Fibroblast of lung (primary cell): ENCODE data around the gene ARHGAP35. TPM values are rescaled to one million over a fixed set of nuclear protein-coding genes. Genes with fewer than 3 reads are reported as not detected.
"Not testable (repeated sequence)": the region's sequence is repeated elsewhere in the genome, so short reads cannot be mapped to it uniquely, and the experiment has no call there.

Experiments
- DNase-seq, 2 donors: peaks; one replicate each; pipeline versions ENCODE4 v3.0.0 to v3.0.0-alpha.2; 2010; ENCODE audit warnings: low read depth in 2 of 2
- H2AFZ ChIP-seq: 2 replicates; pipeline ENCODE4 v1.5.1; 2012; ENCODE audit warnings: low read length, control low read depth, inconsistent platforms
- H3K27ac ChIP-seq: 2 replicates; pipeline ENCODE4 v1.5.1; 2011; ENCODE audit warnings: low read length, control low read depth; ENCODE audit not compliant: insufficient read depth
- H3K27me3 ChIP-seq: 2 replicates; pipeline ENCODE4 v1.5.1; 2011; ENCODE audit warnings: mild to moderate bottlenecking, low read length; ENCODE audit not compliant: control insufficient read depth, insufficient read depth
- H3K36me3 ChIP-seq: 2 replicates; pipeline ENCODE4 v1.5.1; 2011; ENCODE audit warnings: low read length; ENCODE audit not compliant: control insufficient read depth, insufficient read depth
- H3K4me1 ChIP-seq: 2 replicates; pipeline ENCODE4 v1.5.1; 2011; ENCODE audit warnings: low read length; ENCODE audit not compliant: control insufficient read depth, insufficient read depth; ENCODE audit errors: extremely low read depth
- H3K4me2 ChIP-seq: 2 replicates; pipeline ENCODE4 v1.5.1; 2011; ENCODE audit warnings: low read length, control low read depth; ENCODE audit not compliant: insufficient read depth; ENCODE audit errors: extremely low read depth
- H3K4me3 ChIP-seq, 4 experiments: fragments of 200-600 bp in 1 of 4; sonication (generic) in 1 of 4; replicated peaks in 1 of 4; 2 replicates each; pipeline ENCODE4 v1.5.1; 2011 to 2016; ENCODE audit warnings: low read length in 4 of 4, low read depth in 3 of 4, mild to moderate bottlenecking in 3 of 4, control low read depth in 2 of 4, inconsistent platforms in 1 of 4, mixed read lengths in 1 of 4; ENCODE audit not compliant: insufficient read depth in 1 of 4; ENCODE audit errors: control extremely low read depth in 1 of 4
- H3K79me2 ChIP-seq: 2 replicates; pipeline ENCODE4 v1.5.1; 2012; ENCODE audit warnings: mild to moderate bottlenecking, low read length, inconsistent platforms; ENCODE audit not compliant: control insufficient read depth, insufficient read depth
- H3K9ac ChIP-seq: 2 replicates; pipeline ENCODE4 v1.5.1; 2011; ENCODE audit warnings: mild to moderate bottlenecking, low read length, control low read depth; ENCODE audit not compliant: insufficient read depth
- H3K9me3 ChIP-seq: 2 replicates; pipeline ENCODE4 v1.5.1; 2012; ENCODE audit warnings: low read depth, low read length; ENCODE audit not compliant: control insufficient read depth, insufficient read depth
- H4K20me1 ChIP-seq: 2 replicates; pipeline ENCODE4 v1.5.1; 2011; ENCODE audit warnings: low read length; ENCODE audit not compliant: control insufficient read depth, insufficient read depth; ENCODE audit errors: extremely low read depth
- EZH2 ChIP-seq: IDR thresholded peaks from 2 replicates; pipeline ENCODE4 v1.5.1; 2012; ENCODE audit warnings: low read length, control low read depth, mild to moderate bottlenecking; ENCODE audit errors: missing control alignments
- polyA plus RNA-seq, 2 donors: library from polyadenylated mRNA; depleted of rRNA in 1 of 2; stranded (reverse) in 1 of 2; unstranded in 1 of 2; fragments of >200 nt; gene quantifications; 2 replicates each; pipeline ENCODE4 v1.2.1, GENCODE V29; 2011 to 2012; ENCODE audit warnings: missing spikeins in 1 of 2
- total RNA-seq: library from RNA; depleted of rRNA; stranded (reverse); fragments of >200 nt; gene quantifications from 2 replicates; pipeline ENCODE4 v1.2.1, GENCODE V29; 2014
- TF ChIP-seq, protein P1 (sequence below), 2 donors: IDR thresholded peaks in 1 of 2; conservative IDR thresholded peaks in 1 of 2; 1 replicate in 1 of 2; 2 replicates in 1 of 2; pipeline ENCODE4 v1.5.1; 2011 to 2012; ENCODE audit warnings: low read length in 2 of 2, control low read depth in 1 of 2, inconsistent platforms in 1 of 2, low read depth in 1 of 2, mild to moderate bottlenecking in 1 of 2

Gene ARHGAP35
- total and polyA plus RNA-seq, 2 donors (not counting 1 experiment from before 2014, with no cell fraction given): 26.0 to 47.6 TPM

DNA sequence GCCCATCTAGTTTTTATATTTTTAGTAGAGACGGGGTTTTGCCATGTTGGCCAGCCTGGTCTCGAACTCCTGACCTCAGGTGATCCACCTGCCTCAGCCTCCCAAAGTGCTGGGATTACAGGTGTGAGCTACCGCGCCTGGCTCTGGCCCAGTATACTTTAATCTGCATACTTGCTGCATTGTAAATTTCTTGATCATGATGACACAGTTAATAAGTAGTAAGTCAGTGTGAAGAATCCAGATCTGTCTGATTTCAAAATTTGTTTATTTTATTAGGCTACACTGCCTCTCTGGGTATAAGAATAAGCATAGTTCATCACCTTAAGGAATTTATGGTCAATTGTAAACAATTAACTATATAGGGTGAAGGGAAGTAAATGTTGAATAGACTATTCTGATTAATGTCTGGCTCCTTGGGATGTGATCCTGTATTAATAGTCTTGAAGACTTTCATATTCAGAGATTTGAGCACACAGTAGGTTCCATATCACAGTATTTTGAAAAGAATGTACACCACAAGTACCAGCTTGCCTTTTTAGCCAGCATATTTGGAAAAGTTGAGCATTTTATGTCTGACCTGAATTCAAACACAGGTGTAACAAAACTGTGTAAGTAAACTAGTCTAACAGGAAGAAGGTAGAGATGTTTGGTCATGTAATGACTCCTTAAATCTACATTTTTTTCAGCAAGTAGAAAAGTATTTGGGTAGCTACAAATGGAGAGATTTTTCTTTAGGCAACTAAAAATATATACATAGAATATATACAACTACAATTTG, 7.4 kb downstream of the ARHGAP35 start:
- Histone ChIP-seq H3K36me3 (no peaks in the 10 kb centered on the region), H3K9me3 (no peaks in the 10 kb centered on the region), H3K79me2 (peaks cover 91% of the 10 kb centered on the region), H3K4me1 (peaks cover 21% of the 10 kb centered on the region), H3K9ac (no peak overlapping the region), H3K27ac (no peak overlapping the region), H3K4me3 (no peak overlapping the region), H2AFZ (no peak overlapping the region), H3K4me2 (no peak overlapping the region), H4K20me1 (peaks cover 5% of the 10 kb centered on the region), H3K27me3 (no peaks in the 10 kb centered on the region)
- DNase-seq: no peak
- no peak for TF ChIP-seq EZH2
- TF ChIP-seq, protein P1, sequence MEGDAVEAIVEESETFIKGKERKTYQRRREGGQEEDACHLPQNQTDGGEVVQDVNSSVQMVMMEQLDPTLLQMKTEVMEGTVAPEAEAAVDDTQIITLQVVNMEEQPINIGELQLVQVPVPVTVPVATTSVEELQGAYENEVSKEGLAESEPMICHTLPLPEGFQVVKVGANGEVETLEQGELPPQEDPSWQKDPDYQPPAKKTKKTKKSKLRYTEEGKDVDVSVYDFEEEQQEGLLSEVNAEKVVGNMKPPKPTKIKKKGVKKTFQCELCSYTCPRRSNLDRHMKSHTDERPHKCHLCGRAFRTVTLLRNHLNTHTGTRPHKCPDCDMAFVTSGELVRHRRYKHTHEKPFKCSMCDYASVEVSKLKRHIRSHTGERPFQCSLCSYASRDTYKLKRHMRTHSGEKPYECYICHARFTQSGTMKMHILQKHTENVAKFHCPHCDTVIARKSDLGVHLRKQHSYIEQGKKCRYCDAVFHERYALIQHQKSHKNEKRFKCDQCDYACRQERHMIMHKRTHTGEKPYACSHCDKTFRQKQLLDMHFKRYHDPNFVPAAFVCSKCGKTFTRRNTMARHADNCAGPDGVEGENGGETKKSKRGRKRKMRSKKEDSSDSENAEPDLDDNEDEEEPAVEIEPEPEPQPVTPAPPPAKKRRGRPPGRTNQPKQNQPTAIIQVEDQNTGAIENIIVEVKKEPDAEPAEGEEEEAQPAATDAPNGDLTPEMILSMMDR (conservative IDR thresholded peaks at IDR 0.05 in 1 of 2, IDR thresholded peaks at IDR 0.05 in 1 of 2; ENCODE audit: low read depth in 1 of 2, low read length in 2 of 2): no peak

DNA sequence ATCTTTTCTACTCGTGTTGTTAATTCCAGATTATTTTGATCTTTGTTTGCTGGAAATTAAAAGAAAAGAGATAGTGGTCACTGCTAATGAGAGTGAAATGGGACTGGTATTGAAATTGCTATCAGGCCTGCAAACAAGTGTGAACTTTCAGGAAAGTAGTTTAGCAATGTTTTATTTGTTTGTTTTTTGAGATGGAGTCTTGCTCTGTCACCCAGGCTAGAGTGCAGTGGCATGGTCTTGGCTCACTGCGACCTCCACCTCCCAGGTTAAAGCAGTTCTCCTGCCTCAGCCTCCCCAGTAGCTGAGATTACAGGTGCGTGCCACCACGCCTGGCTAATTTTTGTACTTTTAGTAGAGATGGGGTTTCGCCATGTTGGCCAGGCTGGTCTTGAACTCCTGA, 10.4 kb downstream of the ARHGAP35 start:
- not testable (repeated sequence) for H3K9me3 ChIP-seq, H3K27me3 ChIP-seq
- peaks cover 79% of the 10 kb centered on the region for H3K79me2 ChIP-seq

DNA sequence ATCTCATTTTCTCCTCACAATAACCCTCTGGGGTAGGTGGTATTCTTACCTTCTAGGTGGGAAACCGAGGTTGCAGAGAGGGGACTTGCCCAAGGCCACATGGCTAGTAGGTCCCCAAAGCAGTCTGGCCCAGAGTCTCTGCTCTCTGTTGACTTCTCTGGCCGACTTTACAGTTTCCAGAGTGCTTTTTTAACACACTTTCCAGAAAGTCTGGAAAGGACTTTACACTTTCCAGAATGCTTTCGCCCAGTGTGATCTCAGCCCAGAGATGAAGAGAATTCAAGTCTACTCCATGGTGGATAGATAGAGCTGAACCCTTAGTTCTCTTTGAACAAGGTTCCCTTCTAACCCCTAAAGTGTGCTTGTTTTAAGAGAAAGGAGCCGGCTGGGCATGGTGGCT, 12.2 kb downstream of the ARHGAP35 start:
- no peak for TF ChIP-seq EZH2
- TF ChIP-seq, protein P1 (conservative IDR thresholded peaks at IDR 0.05 in 1 of 2, IDR thresholded peaks at IDR 0.05 in 1 of 2; ENCODE audit: low read depth in 1 of 2, low read length in 2 of 2): no peak
- H3K79me2 ChIP-seq: peaks cover 66% of the 10 kb centered on the region
- H4K20me1 ChIP-seq: peaks cover 2% of the 10 kb centered on the region
- DNase-seq: no peak
- H3K4me3 ChIP-seq: no peak overlapping the region
- no peaks in the 10 kb centered on the region for H3K9me3 ChIP-seq
- no peak overlapping the region for H3K9ac ChIP-seq
- H3K27ac ChIP-seq: no peak overlapping the region
- no peaks in the 10 kb centered on the region for H3K36me3 ChIP-seq
- peaks cover 6% of the 10 kb centered on the region for H3K4me1 ChIP-seq
- H3K4me2 ChIP-seq: no peak overlapping the region
- H2AFZ ChIP-seq: no peak overlapping the region
- no peaks in the 10 kb centered on the region for H3K27me3 ChIP-seq

More for the DNA sequence above, 10.4 kb downstream of the ARHGAP35 start:
- not testable (repeated sequence) for H3K4me3 ChIP-seq, H3K9ac ChIP-seq, H3K36me3 ChIP-seq, H3K4me2 ChIP-seq, H4K20me1 ChIP-seq, DNase-seq, H3K27ac ChIP-seq, H2AFZ ChIP-seq
- peaks cover 16% of the 10 kb centered on the region for H3K4me1 ChIP-seq
